Measurements from ENCODE around the gene PDCD1LG2. TPM values are rescaled to one million over a fixed set of nuclear protein-coding genes. Genes with fewer than 3 reads are reported as not detected.

The PDCD1LG2 gene
- total RNA-seq, 1 donor from 2014 or later = 1.7 TPM

GRCh38 chr9:5610491-5610890 lies 100.2 kb downstream of the PDCD1LG2 start:
- Mint-ChIP-seq H3K27me3 (ENCODE audit: unreplicated experiment) (no peaks in the 10 kb centered on the region), H3K4me3 (ENCODE audit: unreplicated experiment) (no peak overlapping the region), H3K36me3 (ENCODE audit: unreplicated experiment) (peaks cover 3% of the 10 kb centered on the region), H3K4me1 (ENCODE audit: unreplicated experiment) (peaks cover 33% of the 10 kb centered on the region), H3K27ac (ENCODE audit: unreplicated experiment) (no peak overlapping the region), H3K9me3 (ENCODE audit: unreplicated experiment) (no peaks in the 10 kb centered on the region)
- TF ChIP-seq CTCF (IDR thresholded peaks at IDR 0.05) = no peak
- no peak for DNase-seq (ENCODE audit: extremely low spot score, unreplicated experiment)

- H3K27me3 Mint-ChIP-seq (ENCODE audit: unreplicated experiment) = no peaks in the 10 kb centered on the region
- no peak for TF ChIP-seq CTCF (IDR thresholded peaks at IDR 0.05)
- H3K9me3 Mint-ChIP-seq (ENCODE audit: unreplicated experiment) = no peaks in the 10 kb centered on the region
- peaks cover 2% of the 10 kb centered on the region for H3K36me3 Mint-ChIP-seq (ENCODE audit: unreplicated experiment)
- peaks cover 33% of the 10 kb centered on the region for H3K4me1 Mint-ChIP-seq (ENCODE audit: unreplicated experiment)
- DNase-seq (ENCODE audit: extremely low spot score, unreplicated experiment) = no peak
- no peak overlapping the region for H3K4me3 Mint-ChIP-seq (ENCODE audit: unreplicated experiment)
- H3K27ac Mint-ChIP-seq (ENCODE audit: unreplicated experiment) = peak overlapping the region; percentile 59
Measured at GRCh38 chr9:5611321-5612184, 101.2 kb downstream of the PDCD1LG2 start.

GRCh38 chr9:5612185-5612530 lies 101.8 kb downstream of the PDCD1LG2 start:
- Mint-ChIP-seq H3K4me3 (ENCODE audit: unreplicated experiment) (no peak overlapping the region), H3K36me3 (ENCODE audit: unreplicated experiment) (no peaks in the 10 kb centered on the region), H3K9me3 (ENCODE audit: unreplicated experiment) (no peaks in the 10 kb centered on the region), H3K27ac (ENCODE audit: unreplicated experiment) (no peak overlapping the region), H3K27me3 (ENCODE audit: unreplicated experiment) (no peaks in the 10 kb centered on the region), H3K4me1 (ENCODE audit: unreplicated experiment) (peaks cover 33% of the 10 kb centered on the region)
- DNase-seq (ENCODE audit: extremely low spot score, unreplicated experiment) = no peak
- TF ChIP-seq CTCF (IDR thresholded peaks at IDR 0.05) = no peak

- H3K27ac Mint-ChIP-seq (ENCODE audit: unreplicated experiment) = no peak overlapping the region
- H3K36me3 Mint-ChIP-seq (ENCODE audit: unreplicated experiment) = no peaks in the 10 kb centered on the region
- DNase-seq (ENCODE audit: extremely low spot score, unreplicated experiment) = no peak
- peaks cover 27% of the 10 kb centered on the region for H3K4me1 Mint-ChIP-seq (ENCODE audit: unreplicated experiment)
- no peak overlapping the region for H3K4me3 Mint-ChIP-seq (ENCODE audit: unreplicated experiment)
- no peaks in the 10 kb centered on the region for H3K9me3 Mint-ChIP-seq (ENCODE audit: unreplicated experiment)
- no peak for TF ChIP-seq CTCF (IDR thresholded peaks at IDR 0.05)
- H3K27me3 Mint-ChIP-seq (ENCODE audit: unreplicated experiment) = no peaks in the 10 kb centered on the region
Measured at GRCh38 chr9:5614192-5614591, 103.9 kb downstream of the PDCD1LG2 start.

GRCh38 chr9:5614985-5615384 lies 104.7 kb downstream of the PDCD1LG2 start:
- no peak overlapping the region for H3K27ac Mint-ChIP-seq (ENCODE audit: unreplicated experiment)
- no peaks in the 10 kb centered on the region for H3K36me3 Mint-ChIP-seq (ENCODE audit: unreplicated experiment)
- H3K4me3 Mint-ChIP-seq (ENCODE audit: unreplicated experiment) = no peak overlapping the region
- H3K4me1 Mint-ChIP-seq (ENCODE audit: unreplicated experiment) = peaks cover 28% of the 10 kb centered on the region
- TF ChIP-seq CTCF (IDR thresholded peaks at IDR 0.05) = no peak
- H3K9me3 Mint-ChIP-seq (ENCODE audit: unreplicated experiment) = no peaks in the 10 kb centered on the region
- H3K27me3 Mint-ChIP-seq (ENCODE audit: unreplicated experiment) = no peaks in the 10 kb centered on the region
- no peak for DNase-seq (ENCODE audit: extremely low spot score, unreplicated experiment)
